UCSD-AML1 (cell line): Measurements from ENCODE around the gene ZSWIM3.
"Not testable (repeated sequence)": the region's sequence is repeated elsewhere in the genome, so short reads cannot be mapped to it uniquely, and the experiment has no call there.

Experiments used
- DNase-seq: peaks from one replicate; lab custom pipeline; 2025; ENCODE audit not compliant: unreplicated experiment; lab: John Stamatoyannopoulos, UW

ZSWIM3 gene

DNA sequence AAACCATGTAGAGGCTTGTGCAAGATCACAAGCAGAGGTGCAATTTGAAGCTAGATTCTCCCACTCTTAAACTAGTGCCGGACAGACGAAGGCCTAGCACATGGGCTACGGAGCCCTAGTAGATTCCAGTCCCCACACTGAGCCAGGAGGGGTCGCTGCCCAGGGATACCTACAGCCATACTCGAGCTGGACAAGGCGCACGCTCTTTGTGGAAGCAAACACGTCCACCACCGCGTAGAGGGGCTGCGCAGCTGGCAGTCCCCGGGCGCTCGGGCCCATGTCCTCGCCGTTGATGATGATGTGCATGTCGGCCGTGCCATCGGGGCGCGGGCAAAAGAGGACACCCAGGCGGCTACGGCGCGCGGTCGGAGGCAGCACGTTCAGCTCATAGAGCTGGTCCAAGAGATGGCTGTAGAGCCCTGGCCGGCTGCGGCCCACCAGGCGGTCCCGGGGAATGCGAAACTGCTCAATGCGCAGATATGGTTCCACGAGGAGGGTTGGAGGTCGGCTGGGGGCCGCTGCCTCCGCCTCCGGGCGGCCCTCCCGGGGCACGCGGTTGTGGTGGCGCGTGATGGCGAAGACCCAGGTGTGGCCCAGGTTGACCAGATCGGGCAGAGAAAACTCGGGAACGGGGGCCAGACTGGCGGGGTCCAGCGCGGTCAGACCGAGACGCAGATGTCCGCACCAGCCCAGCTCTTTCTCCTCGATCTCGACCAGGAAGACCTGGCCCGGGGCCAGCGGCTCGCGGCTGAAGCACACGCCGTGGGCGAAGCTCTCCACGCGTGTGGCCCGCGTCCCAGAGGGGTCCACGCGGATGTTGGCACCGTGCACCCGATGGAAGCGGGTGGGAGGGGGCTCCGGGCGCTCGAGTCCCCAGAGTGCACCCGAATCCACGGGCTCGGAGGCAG lies 32.9 kb downstream of the ZSWIM3 start:
- peak; percentile 80 for DNase-seq

DNA sequence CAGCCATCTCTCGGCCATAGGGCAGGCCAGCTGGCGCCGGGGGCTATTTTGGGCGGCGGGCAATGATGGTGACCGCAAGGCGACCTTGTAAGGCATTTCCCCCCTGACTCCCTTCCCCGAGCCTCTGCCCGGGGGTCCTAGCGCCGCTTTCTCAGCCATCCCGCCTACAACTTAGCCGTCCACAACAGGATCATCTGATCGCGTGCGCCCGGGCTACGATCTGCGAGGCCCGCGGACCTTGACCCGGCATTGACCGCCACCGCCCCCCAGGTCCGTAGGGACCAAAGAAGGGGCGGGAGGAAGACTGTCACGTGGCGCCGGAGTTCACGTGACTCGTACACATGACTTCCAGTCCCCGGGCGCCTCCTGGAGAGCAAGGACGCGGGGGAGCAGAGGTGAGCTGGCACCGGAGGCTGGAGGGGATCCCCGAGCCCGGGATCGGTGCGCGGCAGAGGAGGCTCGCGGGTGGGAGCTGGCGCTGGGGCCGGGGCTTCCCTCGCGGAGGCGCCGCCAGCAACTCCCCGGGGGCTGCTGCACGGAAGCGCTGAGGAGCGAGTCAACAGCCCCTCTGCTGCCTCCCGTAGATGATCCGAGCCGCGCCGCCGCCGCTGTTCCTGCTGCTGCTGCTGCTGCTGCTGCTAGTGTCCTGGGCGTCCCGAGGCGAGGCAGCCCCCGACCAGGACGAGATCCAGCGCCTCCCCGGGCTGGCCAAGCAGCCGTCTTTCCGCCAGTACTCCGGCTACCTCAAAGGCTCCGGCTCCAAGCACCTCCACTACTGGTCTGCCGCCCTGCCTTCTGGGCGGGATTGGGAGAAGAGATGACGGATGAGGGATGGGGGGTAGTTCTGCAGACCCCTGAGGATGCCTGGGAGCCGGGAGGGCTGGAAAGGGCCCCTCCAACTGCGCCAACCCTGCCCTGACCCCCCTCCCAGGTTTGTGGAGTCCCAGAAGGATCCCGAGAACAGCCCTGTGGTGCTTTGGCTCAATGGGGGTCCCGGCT lies 33.9 kb downstream of the ZSWIM3 start, which contains the start of the genes CTSA and NEURL2:
TSS of gene CTSA (plus strand) at position 351 of the 999 bp plus-strand sequence. CDS start at position 585, 234 bp downstream.
TSS of gene NEURL2 (minus strand) at position 224 of the 999 bp plus-strand sequence. CDS start at position 7, 217 bp downstream.
- DNase-seq = peak; percentile 88

DNA sequence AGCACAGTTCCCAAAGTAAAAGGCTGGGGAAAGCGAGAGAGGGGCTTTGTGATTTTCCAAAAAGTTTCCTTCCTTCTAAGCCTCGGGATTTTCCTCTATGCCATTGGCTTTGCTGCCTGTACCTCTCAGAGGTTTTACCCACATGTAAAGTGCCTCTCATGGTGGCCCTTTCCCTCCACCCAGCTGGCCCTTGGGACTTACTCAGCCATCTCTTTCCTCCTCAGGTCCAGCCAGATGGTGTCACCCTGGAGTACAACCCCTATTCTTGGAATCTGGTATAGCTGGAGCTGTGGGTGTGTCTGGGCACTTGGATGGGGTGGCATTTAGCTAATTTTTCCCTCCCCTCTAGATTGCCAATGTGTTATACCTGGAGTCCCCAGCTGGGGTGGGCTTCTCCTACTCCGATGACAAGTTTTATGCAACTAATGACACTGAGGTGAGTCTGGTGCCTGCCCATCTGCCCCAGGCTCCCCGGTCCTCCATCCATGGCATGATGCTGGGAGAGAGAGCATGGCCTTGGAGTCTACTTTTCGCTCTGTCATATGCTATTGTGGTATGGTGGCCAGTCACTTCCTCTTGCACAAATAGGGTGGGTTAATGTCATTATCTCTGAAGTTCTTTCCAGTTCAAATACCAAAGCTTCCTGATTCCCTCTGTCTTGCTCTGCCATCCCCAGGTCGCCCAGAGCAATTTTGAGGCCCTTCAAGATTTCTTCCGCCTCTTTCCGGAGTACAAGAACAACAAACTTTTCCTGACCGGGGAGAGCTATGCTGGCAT lies 34.8 kb downstream of the ZSWIM3 start:
- DNase-seq = no peak

DNA sequence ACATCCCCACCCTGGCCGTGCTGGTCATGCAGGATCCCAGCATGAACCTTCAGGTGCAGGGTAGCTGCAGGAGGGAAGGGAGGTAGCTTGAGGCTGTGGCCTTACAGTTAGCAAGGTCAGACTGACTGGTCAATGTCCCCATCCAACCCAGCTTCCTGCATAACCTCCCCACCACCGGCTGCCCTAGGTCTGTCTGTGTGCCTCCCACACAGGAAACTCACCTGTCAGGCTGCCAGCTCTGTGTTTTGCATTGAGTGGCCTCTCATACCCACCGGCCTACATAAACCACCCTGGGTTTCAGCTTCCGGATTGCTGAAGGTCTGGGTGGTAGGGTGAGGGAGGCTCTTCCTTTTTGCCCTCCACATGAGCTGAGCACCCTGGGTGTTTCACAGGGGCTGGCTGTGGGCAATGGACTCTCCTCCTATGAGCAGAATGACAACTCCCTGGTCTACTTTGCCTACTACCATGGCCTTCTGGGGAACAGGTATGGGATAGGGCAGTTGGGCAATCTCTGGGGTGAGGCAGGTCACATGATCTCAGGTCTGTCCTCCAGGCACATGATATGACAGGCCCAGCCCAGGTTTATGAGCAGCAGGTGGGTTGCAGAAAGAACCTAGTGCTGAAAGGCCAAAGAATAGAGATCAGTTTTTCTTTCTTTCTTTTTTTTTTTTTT lies 35.5 kb downstream of the ZSWIM3 start:
- DNase-seq = no peak

DNA sequence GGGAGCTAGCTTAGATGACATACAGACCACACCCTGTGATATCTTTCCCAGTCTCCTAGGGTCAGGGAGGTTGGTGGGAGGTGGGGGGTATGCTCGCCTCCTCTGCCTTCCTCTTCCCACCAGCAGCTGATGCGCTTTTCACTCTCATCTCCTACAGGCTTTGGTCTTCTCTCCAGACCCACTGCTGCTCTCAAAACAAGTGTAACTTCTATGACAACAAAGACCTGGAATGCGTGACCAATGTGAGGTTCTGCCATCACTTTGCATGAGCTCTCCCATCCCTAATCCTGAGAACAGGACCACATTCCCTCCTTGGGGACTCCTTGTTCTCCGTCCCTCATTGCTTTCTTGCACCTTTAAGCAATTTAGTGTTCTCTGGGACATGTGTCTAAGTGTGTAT lies 36.4 kb downstream of the ZSWIM3 start:
- no peak for DNase-seq

DNA sequence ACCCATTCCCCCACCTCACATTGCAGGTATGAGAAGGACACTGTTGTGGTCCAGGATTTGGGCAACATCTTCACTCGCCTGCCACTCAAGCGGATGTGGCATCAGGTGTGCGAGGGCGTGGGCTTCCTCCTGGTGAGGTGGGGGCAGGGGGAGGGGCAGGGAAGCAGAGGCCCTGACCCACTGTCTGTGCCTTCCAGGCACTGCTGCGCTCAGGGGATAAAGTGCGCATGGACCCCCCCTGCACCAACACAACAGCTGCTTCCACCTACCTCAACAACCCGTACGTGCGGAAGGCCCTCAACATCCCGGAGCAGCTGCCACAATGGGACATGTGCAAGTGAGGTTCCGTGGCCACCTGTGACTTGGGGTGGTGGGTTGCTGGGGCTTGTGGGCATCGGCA lies 37.4 kb downstream of the ZSWIM3 start:
- no peak for DNase-seq

DNA sequence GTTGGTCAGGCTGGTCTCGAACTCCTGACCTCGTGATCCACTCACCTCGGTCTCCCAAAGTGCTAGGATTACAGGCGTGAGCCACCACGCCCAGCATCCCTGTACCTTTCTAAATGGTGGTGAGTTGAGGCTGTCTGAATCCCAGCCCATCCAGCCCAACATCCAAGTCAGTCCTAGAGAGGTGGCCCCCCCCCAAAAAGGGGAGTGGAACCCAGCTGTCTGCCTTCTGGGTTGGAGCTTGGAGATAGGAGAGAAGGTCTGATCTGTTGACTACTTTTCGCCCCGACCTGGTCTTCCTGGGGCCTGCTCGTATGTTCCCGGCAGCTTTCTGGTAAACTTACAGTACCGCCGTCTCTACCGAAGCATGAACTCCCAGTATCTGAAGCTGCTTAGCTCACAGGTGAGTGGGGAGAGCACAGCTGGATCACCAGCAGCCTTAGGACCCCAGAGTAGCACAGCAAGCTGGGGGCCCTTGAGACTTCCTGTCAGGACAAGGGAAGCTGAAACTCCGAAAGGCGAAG lies 39.3 kb downstream of the ZSWIM3 start:
- no peak for DNase-seq

DNA sequence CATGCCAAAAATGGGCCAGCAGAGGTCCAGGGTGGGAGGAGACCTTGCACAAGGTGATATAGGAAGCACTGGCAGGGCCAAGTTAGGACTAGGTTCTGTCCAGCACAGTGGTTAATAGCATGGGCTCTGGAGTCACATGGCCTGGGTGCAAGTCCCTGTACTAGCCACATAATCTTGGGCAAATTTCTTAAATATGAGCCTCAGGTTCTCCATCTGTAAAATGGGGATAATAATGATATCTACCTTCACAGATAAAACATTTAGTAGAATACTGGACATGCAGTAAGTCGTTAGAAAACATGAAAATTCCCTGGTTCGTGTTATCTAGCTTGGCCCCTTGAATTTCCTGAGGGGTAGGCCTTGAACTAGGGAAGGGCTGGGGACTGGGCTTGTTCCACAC lies 39.9 kb downstream of the ZSWIM3 start:
- DNase-seq = no peak

DNA sequence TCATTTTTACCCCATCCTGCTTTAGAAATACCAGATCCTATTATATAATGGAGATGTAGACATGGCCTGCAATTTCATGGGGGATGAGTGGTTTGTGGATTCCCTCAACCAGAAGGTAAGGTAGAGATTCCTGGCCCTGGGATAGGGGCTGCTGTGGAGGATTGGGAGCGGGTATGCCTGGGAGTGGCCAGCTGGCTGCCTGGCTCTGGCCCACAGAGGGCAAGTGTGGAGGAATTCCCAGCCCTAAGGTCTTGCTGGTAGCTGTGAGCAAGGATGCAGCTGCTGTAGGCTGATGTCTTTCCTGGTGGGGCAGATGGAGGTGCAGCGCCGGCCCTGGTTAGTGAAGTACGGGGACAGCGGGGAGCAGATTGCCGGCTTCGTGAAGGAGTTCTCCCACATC lies 40.3 kb downstream of the ZSWIM3 start:
- DNase-seq = no peak

DNA sequence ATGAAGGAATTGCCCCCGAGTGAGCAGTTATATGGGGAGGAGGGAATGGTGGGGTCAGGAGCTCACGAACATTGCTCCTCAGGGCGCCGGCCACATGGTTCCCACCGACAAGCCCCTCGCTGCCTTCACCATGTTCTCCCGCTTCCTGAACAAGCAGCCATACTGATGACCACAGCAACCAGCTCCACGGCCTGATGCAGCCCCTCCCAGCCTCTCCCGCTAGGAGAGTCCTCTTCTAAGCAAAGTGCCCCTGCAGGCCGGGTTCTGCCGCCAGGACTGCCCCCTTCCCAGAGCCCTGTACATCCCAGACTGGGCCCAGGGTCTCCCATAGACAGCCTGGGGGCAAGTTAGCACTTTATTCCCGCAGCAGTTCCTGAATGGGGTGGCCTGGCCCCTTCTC lies 40.9 kb downstream of the ZSWIM3 start:
- DNase-seq = no peak

DNA sequence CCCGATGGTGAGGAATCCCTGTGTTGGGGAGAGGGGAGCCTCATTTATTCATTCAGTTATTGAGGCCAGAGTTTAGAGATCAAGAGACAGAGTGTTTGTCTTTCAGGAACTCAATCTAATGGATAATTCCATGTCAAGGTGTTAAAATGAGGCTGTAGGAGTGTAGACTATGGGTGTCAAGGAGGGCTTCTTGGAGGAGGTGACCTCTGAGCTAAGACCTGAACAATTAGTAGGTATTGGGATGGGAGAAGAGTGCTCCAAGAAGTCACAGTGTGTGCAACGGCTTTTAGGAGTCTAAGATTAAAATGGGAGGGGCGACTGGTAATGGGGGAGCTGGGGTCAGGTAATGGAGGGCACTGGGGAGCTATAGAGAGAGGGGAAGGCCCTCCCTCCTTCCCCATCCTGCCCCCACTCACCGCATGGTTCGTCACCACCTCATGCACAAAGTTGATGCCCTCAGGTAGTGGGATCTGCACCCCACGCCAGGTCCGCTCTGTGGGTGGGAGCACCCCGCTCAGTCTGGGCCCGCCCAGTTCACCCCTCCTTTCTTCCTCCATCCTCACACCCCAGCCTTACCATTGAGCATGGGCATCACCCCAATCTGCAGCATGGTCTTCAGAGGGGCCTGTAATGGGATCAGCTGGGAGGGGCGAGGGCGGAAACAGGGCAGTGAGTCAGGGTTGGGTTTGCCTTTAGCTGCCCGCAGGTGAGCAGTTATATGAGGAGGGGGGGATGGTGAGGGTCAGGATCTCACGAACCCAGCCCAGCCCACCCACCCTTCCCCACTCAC lies 41.8 kb downstream of the ZSWIM3 start:
- DNase-seq = no peak

DNA sequence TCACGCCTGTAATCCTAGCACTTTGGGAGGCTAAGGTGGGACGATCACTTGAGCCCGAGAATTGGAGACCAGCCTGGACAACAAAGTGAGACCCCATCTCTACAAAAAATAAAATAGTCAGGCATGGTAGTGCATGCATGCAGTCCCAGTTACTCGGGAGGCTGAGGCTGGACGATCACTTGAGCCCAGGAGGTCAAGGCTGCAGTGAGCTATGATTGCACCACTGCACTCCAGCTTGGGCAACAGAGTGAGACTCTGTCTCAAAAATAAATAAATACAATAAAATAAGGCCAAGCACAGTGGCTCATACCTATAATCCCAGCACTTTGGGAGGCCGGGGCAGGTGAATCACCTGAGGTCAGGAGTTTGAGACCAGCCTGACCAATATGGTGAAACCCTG lies 43.9 kb downstream of the ZSWIM3 start:
- not testable (repeated sequence) for DNase-seq

DNA sequence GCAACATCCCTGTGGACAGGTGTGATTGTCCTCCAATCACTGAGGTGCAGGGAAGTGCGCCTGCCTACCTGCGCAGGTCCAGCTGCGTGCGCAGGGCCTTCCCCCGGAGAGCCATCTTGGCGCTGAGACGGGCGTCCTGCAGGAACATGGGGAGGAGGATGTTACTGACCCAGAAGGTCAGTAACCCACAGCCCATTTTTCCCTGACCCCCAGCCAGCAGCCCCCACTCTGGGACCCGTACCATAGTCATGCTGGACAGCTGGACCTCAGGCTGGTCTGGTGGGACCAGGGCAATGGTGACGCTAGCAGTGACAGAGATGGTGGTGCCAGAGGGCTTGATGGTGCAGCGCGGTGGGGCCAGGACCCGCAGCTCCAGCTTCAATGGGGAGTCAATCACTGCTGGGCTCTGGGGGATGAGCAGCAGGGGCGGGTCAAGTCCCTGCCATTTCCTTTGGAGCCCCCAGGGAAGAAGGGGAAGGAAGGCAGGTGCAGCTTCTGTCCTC lies 44.8 kb downstream of the ZSWIM3 start:
- DNase-seq = no peak

DNA sequence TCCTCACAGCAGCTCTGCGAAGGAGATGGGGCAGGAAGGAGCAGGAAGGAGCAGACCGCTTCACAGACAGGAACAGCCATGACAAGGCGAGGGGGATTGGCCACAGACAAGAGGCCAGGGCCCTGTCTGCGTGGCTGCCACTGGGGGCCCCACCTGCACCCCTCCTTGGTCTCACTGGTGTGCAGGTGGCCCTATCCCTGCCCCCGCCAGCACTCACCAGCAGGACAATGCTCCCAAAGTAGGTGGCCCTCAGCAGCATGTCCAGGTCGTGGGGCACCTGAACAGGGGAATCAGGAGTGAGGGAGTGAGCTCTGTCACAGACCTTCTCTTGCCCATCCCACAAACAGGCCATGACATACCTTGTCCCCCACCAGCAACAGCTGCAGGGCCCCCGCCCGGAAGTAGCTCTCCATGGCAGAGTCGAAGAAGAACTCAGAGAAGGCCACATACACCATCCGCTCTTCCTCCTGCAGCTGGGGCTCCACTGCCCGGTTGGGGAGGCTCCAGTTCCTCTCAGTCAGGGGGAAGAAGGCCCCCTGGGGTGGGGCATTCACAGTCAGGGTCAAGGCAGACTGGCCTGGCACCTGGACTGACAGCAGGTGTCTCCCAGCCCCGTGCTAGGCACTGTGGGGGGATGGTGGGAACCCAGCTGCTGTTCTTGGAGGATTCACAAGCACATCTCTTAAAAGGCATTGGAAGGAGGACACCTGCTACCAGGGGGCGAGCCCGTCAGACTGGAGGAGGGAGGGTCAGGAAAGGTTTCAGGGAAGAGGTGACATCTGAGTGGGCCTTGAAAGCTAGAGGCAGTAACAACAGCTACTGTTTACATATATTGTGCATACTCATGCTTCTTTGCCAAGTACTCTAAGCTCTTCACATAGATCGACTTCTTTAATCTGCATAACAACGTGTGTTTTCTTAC lies 47.4 kb downstream of the ZSWIM3 start:
- no peak for DNase-seq

DNA sequence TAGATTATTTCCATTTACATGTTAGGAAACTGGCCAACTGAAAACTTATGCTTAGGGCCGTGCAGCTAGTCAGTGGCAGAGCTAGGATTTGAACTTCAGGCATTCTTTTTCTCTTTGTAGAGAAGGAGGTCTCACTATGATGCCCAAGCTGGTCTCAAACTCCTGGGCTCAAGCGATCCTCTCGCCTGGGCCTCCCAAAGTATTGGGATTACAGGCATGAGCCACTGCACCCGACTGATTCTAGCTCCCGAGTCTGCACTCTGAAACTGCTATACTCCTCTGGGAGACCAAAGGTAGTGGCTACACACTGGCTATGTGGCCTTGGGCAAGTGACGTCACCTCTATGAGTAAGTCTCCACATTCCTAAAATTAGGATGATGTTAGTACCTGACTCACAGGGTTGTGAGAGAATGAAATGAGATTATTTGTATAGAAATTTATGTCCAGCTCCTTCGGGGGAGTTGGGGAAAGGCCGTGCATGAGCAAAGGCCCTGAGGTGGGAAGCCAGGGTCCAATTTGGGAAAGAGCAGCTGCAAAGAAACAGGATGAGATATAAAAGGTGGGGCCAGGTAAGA lies 48.2 kb downstream of the ZSWIM3 start:
- no peak for DNase-seq

DNA sequence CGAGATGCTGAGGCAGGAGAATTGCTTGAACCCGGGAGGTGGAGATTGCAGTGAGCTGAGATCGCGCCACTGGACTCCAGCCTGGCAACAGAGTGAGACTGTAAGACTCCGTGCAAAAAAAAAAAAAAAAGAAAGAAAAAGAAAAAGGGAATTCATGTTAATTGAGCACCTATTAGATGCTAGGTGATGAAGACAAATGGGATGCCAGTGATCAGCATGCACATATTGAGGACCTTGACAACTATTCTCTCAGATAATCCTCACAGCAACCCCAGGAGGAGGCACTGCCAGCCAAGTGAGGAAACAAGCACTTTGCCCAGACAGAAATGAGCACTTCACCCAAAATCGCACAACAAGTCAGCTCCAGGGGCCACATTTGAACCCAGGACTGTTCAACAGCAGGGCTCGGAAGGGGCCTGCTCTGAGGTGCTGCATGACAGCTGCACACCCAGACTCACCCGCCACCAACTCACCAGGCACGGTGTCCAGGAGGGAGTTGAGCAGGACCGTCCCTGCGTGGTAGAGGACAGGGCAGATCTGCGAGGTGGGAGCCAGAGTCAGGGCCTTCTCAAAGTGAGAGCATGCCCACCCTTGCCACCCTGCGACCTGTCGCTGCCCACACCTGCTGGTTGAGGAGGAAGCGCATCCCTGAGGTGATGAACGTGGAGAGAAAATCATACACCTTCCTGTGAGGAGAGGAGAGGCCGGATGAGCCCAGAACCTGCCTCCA lies 50.0 kb downstream of the ZSWIM3 start:
- DNase-seq = no peak

DNA sequence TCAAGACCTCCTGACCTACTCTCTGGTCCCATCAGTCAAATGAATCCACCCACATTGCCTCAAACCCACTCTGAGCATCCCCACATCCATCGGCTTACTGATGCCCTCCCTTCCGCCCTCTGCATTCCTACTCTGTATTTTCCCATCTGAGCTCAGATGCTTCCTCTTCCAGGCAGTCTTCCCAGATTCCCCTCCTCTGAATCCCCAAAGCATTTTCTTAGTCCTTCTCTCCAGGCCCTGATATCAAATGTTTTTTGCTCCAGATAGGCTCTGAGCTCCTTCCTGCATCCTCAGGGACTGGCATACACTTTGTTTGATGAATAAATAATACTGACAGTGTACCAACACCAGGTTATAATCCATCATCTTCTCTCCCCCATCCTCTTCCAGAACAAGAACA lies 50.7 kb downstream of the ZSWIM3 start:
- DNase-seq = no peak
